ENCODE measurements around the gene POC1B.

POC1B gene

GRCh38 chr12:89539426-89540223 is 13.8 kb upstream of the POC1B start:
- DNase-seq (ENCODE audit: low read depth in 2 of 2), result no peak
- H3K4me3 ChIP-seq (replicated peaks in 1 of 2; ENCODE audit: low read depth in 2 of 2, low read length in 2 of 2), result no peak overlapping the region
- TF ChIP-seq CTCF (IDR thresholded peaks at IDR 0.05; ENCODE audit: low read depth, low read length), result no peak

GRCh38 chr12:89538897-89539296 is 13.1 kb upstream of the POC1B start:
- no peak for DNase-seq (ENCODE audit: low read depth in 2 of 2)
- TF ChIP-seq CTCF (IDR thresholded peaks at IDR 0.05; ENCODE audit: low read depth, low read length), result no peak
- H3K4me3 ChIP-seq (replicated peaks in 1 of 2; ENCODE audit: low read depth in 2 of 2, low read length in 2 of 2), result no peak overlapping the region

GRCh38 chr12:89537389-89537788 is 11.5 kb upstream of the POC1B start:
- TF ChIP-seq CTCF (IDR thresholded peaks at IDR 0.05; ENCODE audit: low read depth, low read length), result no peak
- no peak overlapping the region for H3K4me3 ChIP-seq (replicated peaks in 1 of 2; ENCODE audit: low read depth in 2 of 2, low read length in 2 of 2)
- DNase-seq (ENCODE audit: low read depth in 2 of 2), result no peak

GRCh38 chr12:89529738-89530137 is 3.9 kb upstream of the POC1B start:
- DNase-seq (ENCODE audit: low read depth in 2 of 2), result peak; percentile 76 to 78
- TF ChIP-seq CTCF (IDR thresholded peaks at IDR 0.05; ENCODE audit: low read depth, low read length), result peak; percentile 75
- no peak overlapping the region for H3K4me3 ChIP-seq (replicated peaks in 1 of 2; ENCODE audit: low read depth in 2 of 2, low read length in 2 of 2)

GRCh38 chr12:89528434-89528833 is 2.6 kb upstream of the POC1B start:
- TF ChIP-seq CTCF (IDR thresholded peaks at IDR 0.05; ENCODE audit: low read depth, low read length), result no peak
- no peak overlapping the region for H3K4me3 ChIP-seq (replicated peaks in 1 of 2; ENCODE audit: low read depth in 2 of 2, low read length in 2 of 2)
- no peak for DNase-seq (ENCODE audit: low read depth in 2 of 2)

- peak overlapping the region; percentile 88 to 98 for H3K4me3 ChIP-seq (replicated peaks in 1 of 2; ENCODE audit: low read depth in 2 of 2, low read length in 2 of 2)
- DNase-seq (ENCODE audit: low read depth in 2 of 2), result peak in 1 of 2 donors; percentile 33
- TF ChIP-seq CTCF (IDR thresholded peaks at IDR 0.05; ENCODE audit: low read depth, low read length), result no peak
Measured at GRCh38 chr12:89525305-89525823, 483 bp downstream of the POC1B start.

Measured in cardiac fibroblast (primary cell).